ENCODE results near the gene UBFD1. TPM values are rescaled to one million over a fixed set of nuclear protein-coding genes. Genes with fewer than 3 reads are reported as not detected.
"Not testable (repeated sequence)": the region's sequence is repeated elsewhere in the genome, so short reads cannot be mapped to it uniquely, and the experiment has no call there.

Gene UBFD1
- 10 to 100 TPM in 2 of 3 donors, 1 to 10 TPM in 1; 8.4 to 20.0 (median 14.3) TPM for polyA plus RNA-seq

GRCh38 chr16:23556881-23557778 lies at the start of gene UBFD1, which contains the start of gene EARS2:
UBFD1 (plus strand) TSS chr16:23557727; CDS start chr16:23557743, 16 bp downstream.
EARS2 (minus strand) TSS chr16:23557350; CDS start chr16:23557343, 7 bp downstream.
- no peak within 1 kb of the TSS for H3K27ac ChIP-seq (ENCODE audit: low read depth, low read length)
- 1 to 2% (median 2%) methylated on average over 60 to 65 of the region's 65 CpGs for WGBS, 3 donors

- no peak overlapping the region for H3K27ac ChIP-seq (ENCODE audit: low read depth, low read length)
- 10 to 25% (median 22%) methylated on average over 28 of the region's 28 CpGs for WGBS, 3 donors
Observed at GRCh38 chr16:23508589-23509440, 48.7 kb upstream of the UBFD1 start.

DNA sequence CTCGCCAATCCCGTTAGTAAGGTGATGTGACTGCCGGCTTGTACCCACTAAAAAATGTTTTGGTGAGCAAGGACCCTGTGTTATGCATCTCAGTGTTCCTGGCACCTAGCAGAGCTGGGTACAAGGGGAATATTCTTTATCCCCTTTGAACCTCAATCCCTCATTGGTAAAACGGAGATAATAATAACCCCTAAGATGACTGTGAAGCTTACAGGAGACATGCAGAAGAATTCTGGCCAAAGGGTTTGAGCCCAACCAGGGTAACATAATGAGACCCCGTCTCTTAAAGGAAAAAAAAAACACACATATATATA lies 48.1 kb upstream of the UBFD1 start:
- no peak overlapping the region for H3K27ac ChIP-seq (ENCODE audit: low read depth, low read length)
- 0 to 3% (median 3%) methylated on average over 5 of the region's 5 CpGs for WGBS, 3 donors

DNA sequence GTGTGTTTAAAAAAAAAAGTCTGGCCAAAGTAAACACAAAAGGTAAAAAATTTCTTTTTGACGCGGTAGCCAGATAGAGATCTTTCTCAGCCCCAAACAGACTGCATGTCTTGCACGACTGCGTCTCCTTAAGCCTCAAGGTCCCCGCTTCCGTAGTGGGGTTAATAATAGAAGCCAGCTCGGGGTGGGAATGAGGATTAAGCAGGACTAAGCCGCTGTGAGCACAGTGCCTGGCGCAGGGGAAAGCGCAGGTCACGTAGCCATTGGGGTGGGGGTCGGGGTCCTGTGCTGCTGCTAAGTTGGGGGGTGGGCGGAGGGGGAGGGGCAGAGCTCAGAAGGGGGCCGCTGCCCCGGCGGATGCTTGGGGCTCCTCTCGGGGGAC lies 47.8 kb upstream of the UBFD1 start:
- WGBS, 3 donors = 0 to 2% (median 1%) methylated on average over 14 to 17 of the region's 17 CpGs
- H3K27ac ChIP-seq (ENCODE audit: low read depth, low read length) = peak overlapping the region; percentile 64

DNA sequence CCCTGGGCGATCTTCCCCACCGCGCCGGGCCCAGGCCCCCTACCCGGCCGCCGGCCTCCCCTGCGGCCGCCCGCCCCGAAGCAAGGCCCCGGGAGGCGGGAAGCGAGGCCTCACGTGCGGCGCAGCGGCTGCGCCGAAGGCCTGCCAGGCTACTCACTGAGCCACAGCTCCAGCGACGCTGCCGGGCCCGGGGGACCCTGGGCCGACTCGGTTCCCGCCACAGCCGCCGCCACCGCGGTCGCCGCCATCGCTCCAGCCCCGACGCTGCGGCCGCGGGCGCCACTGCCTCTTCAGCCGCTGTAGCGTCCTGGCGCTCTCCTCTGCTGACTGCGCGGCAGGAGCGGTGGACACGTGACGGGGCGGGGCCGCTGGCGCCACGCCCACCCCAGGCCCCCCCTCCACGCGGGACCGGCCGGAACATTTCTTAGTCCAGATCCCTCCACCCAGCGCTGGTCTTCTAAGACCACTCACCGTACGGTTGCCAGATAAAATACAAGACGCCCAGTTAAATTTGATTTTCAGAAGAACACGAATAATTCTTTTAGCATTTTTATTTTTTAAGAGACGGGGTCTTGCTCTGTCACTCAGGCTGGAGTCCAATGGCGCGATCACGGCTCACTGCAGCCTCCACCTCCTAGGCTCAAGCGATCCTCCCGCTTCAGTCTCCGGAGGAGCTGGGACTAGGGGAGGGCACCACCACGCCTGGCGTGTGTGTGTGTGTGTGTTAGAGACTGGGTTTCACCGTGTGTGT lies 47.2 kb upstream of the UBFD1 start, which contains the start of gene GGA2:
Gene GGA2, minus strand, starts transcription at position 331 of the 751 bp plus-strand sequence. Its CDS starts 83 bp downstream, at position 248.
- H3K27ac ChIP-seq (ENCODE audit: low read depth, low read length) = peak within 1 kb of the TSS; percentile 64
- WGBS, 3 donors = 0 to 1% (median 1%) methylated on average over 60 to 70 of the region's 71 CpGs

DNA sequence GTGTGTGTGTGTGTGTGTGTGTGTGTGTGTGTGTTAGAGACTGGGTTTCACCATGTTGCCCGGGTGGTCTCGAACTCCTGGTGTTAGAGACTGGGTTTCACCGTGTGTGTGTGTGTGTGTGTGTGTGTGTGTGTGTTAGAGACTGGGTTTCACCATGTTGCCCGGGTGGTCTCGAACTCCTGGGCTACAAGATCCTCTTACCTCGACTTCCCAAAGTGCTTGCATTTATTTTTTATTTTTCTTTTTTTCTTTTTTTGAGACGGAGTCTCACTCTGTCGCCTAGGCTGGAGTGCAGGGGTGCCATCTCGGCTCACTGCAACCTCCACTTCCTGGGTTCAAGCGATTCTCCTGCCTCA lies 46.6 kb upstream of the UBFD1 start:
- H3K27ac ChIP-seq (ENCODE audit: low read depth, low read length) = not testable (repeated sequence)
- WGBS, 3 donors = 70 to 77% (median 75%) methylated on average over 10 of the region's 10 CpGs

DNA sequence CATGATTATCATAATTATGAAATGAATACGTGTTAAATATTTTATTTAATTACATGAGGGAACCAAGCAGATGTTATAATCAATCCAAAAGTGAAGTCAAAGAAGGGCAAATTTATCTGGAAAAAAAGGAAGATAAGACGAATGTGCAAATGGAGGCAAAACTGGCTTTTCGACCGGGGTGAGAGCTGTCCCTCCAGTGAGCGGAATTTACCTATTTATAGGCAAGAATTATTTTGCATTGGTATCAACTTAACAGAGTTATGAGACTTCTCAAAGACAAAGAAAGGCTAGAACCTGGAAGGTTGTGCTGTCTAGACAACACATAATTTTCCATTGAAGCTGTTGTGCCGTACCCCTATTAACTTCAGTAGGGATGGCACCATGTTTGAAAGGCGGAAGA lies 45.8 kb upstream of the UBFD1 start:
- 60 to 95% (median 90%) methylated on average over 7 of the region's 7 CpGs for WGBS, 3 donors
- no peak overlapping the region for H3K27ac ChIP-seq (ENCODE audit: low read depth, low read length)

- H3K27ac ChIP-seq (ENCODE audit: low read depth, low read length) = no peak overlapping the region
- 85 to 94% (median 91%) methylated on average over 4 of the region's 4 CpGs for WGBS, 3 donors
Observed at GRCh38 chr16:23512168-23512695, 45.3 kb upstream of the UBFD1 start.

- H3K27ac ChIP-seq (ENCODE audit: low read depth, low read length) = no peak overlapping the region
- WGBS, 3 donors = 76 to 88% (median 84%) methylated on average over 7 of the region's 7 CpGs
Observed at GRCh38 chr16:23514381-23515152, 43.0 kb upstream of the UBFD1 start.

DNA sequence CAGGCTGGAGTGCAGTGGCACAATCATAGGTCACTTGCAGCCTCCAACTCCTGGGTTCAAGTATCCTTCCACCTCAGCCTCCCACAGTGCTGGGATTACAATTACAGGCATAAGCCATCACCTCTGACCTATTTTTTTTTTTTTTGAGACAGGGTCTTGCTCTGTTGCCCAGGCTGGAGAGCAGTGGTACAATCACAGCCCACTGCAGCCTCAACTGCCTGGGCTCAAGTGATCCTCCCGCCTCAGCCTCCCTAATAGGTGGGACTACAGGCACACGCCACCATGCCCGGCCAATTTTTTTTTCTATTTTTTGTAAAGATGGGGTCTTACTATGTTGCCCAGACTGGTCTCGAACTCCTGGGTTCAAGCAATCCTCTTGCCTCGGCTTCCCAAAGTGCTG lies 41.6 kb upstream of the UBFD1 start:
- 97 to 98% (median 97%) methylated on average over 5 of the region's 5 CpGs for WGBS, 3 donors
- no peak overlapping the region for H3K27ac ChIP-seq (ENCODE audit: low read depth, low read length)

- no peak overlapping the region for H3K27ac ChIP-seq (ENCODE audit: low read depth, low read length)
- 65 to 82% (median 74%) methylated on average over 4 of the region's 4 CpGs for whole genome bisulfite sequencing, 3 donors
Observed at GRCh38 chr16:23516366-23517137, 41.0 kb upstream of the UBFD1 start.

GRCh38 chr16:23518435-23518891 lies 39.1 kb upstream of the UBFD1 start:
- 42 to 78% (median 43%) methylated on average over 3 of the region's 3 CpGs for WGBS, 3 donors
- H3K27ac ChIP-seq (ENCODE audit: low read depth, low read length) = no peak overlapping the region

DNA sequence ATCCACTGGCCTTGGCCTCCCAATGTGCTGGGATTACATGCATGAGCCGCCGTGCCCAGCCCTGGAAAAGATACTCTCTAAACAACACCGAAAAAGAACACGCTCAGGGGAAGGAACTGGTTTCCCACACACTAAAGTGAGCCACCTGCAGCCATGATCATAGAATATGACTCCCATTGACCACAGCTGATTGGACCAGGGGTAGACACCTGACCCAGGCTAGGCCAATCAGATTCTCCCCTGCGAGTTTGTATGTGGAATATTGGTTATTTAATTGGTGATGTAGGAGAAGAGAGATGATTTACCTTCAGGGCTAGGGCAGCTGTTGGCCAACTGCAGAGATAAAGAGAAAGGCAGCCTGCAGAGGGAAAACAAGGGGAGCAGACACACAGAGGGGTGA lies 38.2 kb upstream of the UBFD1 start:
- H3K27ac ChIP-seq (ENCODE audit: low read depth, low read length) = no peak overlapping the region
- WGBS, 3 donors = 91 to 95% (median 93%) methylated on average over 5 of the region's 5 CpGs

GRCh38 chr16:23520500-23520899 lies 37.0 kb upstream of the UBFD1 start:
- H3K27ac ChIP-seq (ENCODE audit: low read depth, low read length) = no peak overlapping the region
- WGBS, 3 donors = 67 to 87% (median 80%) methylated on average over 4 of the region's 4 CpGs

DNA sequence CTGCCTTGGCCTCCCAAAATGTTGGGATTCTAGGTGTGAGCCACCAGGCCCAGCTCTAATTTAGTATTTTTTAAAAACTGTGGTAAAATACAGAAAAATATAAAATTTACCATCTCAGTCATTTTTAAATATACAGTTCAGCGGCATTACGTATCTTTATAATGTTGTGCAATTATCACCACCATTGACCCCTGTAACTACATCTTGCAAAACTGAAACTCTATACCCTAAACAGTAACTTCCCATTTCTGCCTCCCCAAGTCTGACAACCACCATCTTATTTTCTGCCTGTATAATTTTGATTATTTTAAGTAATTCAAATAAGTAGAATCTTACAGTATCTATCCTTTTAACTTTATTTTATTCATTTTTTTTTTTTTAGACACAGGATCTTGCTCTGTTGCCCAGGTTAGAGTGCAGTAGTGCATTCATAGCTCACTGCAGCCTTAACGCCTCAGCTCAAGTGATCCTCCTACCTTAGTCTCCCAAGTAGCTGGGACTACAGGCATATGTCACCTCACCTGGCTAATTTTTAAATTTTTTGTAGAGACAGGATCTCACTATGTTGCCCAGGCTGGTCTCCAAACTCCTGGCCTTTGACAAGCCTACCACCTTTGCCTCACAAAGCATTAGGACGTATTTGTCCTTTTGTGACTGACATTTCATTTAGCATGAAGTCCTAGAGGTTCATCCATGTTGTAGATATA lies 36.3 kb upstream of the UBFD1 start:
- WGBS, 3 donors = 61 to 71% (median 68%) methylated on average over 4 of the region's 4 CpGs
- no peak overlapping the region for H3K27ac ChIP-seq (ENCODE audit: low read depth, low read length)

- 95 to 97% (median 96%) methylated on average over 4 of the region's 4 CpGs for whole genome bisulfite sequencing, 3 donors
- H3K27ac ChIP-seq (ENCODE audit: low read depth, low read length) = no peak overlapping the region
Observed at GRCh38 chr16:23521965-23522364, 35.6 kb upstream of the UBFD1 start.

Measured in adipose tissue (tissue), 3 donors.